MM.1S (cell line): ENCODE measurements around the gene HIBCH.

Source experiments
- CTCF ChIP-seq: fragments of 300-600 bp; sonication (generic); IDR thresholded peaks from 2 replicates; pipeline ENCODE4 v1.5.1; 2016; ENCODE audit warnings: antibody characterized with exemption, low read length, mixed read lengths
- EZH2 ChIP-seq: fragments of 300-600 bp; sonication (generic); optimal IDR thresholded peaks from 2 replicates; pipeline ENCODE3; 2017; ENCODE audit warnings: low read depth, mild to moderate bottlenecking, antibody characterized with exemption, low read length, mixed read lengths

GRCh38 chr2:190221429-190221828 is 98.2 kb downstream of the HIBCH start:
- no peak for TF ChIP-seq CTCF
- TF ChIP-seq EZH2, result no peak
